HG02938 (cell line): ENCODE results near the gene CHN2.

Source experiments
- ATAC-seq: cut with Tn5 transposase; IDR thresholded peaks from one replicate; pipeline ENCODE4 v1.9.1; 2021; ENCODE audit warnings: mild to moderate bottlenecking, moderate library complexity; ENCODE audit not compliant: unreplicated experiment

The CHN2 gene

DNA sequence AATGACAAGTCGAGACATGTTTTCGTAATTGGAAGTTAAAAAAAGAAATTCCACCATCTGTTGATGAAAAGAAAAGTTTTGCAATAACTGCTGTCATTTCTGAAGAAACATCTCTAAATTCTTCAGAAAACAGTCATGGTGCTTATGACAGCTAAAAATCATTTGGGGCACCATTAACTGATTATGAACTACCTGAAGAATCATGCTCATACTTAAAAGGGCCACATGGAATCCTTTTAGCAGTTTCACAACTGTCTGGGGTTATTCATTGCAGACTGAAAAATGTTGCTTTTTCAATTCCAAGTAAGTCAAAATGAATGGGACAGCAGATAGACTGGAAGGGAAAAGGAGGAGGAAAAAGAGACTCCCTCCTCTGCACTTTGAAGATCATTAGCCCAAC lies 134.2 kb downstream of the CHN2 start:
- no peak for ATAC-seq

DNA sequence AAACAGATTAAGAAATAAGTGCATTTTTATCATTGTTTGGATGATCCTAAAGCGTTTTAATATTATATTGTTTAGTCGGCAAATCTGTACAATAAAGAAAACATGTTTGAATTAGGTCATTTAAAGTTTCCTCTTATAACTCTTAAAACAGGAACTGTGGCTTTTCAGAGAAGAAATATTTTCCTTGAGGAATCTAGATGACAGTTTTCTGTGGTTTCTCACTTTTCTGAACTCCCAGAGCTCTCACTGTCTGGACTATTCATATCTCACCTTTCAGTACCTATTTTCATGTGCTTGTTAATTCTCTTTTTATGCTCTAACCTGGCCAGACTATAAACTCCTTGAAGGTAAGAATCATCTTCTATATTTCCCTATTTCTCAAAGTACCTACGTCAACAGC lies 135.1 kb downstream of the CHN2 start:
- ATAC-seq: no peak

DNA sequence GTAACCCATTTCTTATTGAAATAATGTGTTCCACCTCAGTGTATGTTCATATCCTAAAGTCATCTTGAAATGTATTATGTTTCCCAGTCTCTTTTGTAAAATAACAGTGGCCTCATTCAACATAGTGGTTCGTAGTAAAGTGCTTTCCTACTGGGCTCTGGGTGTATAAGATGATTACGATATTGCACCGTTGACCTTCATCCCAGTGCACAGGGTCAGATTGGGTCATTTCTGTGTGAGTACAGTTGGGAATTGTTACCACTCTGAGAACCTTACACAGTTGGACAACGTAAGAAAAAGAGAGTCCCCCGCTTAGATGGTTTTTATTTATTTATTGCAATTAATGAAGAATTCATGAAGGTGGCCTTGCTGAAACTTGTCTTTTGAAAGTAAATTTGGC lies 135.6 kb downstream of the CHN2 start:
- no peak for ATAC-seq

DNA sequence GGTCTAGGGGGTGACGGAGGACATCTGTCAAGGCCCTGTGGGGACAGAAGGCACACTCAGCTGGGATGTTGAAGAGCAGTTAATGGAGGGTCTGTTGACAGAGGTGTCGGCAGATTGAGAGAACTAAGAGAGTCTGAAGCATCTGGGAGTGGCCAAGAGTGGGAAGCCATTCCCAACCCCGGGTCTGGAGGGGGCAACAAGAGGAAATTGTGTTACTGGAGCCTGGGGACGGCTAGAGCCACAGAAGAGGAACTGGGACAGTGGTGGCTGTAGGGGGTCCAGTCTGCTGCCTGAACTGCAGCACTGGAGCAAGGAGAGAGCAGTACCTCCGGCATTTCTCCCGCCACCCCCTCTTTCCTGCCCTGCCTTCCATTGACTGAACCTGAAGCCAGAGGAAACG lies 136.6 kb downstream of the CHN2 start:
- no peak for ATAC-seq

DNA sequence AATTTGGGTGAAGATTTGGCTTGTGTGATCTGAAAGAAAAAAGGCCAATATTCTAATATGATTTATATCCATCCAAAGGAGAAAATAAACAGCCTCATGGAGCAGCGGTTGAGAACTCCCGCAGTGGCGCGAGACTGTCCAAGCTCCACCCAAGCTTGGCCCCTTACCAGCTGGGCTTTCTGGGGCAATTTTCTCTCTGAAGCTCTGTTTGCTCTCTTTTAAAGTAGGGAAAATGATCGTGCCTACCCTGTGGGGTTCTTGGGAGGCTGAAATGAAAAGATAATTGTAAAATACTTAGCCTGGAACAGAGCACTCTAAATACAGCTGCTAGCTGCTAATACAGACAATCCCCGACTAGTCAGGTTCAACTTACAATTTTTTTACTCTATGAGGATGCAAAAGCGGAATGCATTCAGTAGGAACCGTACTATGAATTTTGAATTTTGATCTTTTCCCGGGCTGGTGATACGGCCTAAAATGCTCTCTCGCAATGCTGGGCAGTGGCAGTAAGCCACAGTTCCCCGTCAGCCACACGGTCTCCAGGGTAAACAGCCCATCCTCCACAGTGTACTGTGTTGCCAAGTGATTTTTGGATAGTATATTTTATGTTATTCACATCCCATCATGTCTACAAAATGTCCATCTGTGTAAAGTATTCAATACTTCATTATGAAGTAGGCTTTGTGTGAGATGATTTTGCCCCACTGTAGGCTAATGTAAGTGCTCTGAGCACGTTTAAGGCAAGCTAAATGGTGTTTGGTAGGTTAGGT lies 137.7 kb downstream of the CHN2 start:
- ATAC-seq: no peak

DNA sequence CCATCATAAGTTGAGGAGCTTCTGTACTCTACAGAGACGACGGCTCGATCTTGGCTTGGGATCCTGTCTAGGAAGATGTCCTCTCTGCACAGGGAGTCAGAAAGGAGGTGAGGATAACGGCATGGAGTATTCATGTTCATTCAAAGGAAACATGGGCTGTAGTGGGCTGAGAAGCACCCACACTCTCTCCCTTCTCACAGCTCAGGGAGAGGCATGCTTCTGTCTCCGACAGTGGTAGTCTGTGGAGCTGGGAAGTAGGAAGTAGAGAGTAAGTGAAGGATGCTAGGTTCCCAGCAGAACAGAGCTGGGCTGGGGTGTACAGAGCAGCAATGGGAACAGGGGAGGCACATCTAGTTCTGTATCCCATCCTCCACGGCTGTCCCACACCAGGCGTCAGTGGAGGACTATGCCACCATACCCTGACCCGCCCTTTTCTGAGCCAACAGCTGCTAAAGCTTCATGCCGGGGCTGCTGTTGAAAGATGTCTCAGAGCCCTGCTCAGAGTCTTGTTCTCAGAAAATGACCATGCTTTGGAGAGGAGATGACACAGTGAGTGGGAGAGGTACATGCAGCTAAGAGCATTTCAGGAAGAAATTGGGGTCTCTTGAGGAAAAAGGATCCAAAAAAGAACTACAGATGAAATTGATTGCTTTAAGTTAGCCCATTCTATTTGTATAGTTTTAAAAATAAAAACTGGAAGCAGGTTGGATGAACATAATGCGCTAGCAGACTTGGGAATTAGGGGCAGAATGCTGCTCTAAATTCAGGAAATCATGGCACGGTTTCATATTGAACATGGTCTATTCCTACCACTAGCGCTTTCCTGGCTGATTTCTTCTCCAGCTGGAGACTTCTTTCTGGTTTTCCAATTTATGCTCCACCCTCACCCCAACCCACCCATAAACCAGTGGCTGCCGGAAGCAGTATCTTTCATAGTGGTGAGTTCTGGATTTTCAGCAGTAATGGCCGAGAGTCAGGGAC lies 138.6 kb downstream of the CHN2 start:
- no peak for ATAC-seq

DNA sequence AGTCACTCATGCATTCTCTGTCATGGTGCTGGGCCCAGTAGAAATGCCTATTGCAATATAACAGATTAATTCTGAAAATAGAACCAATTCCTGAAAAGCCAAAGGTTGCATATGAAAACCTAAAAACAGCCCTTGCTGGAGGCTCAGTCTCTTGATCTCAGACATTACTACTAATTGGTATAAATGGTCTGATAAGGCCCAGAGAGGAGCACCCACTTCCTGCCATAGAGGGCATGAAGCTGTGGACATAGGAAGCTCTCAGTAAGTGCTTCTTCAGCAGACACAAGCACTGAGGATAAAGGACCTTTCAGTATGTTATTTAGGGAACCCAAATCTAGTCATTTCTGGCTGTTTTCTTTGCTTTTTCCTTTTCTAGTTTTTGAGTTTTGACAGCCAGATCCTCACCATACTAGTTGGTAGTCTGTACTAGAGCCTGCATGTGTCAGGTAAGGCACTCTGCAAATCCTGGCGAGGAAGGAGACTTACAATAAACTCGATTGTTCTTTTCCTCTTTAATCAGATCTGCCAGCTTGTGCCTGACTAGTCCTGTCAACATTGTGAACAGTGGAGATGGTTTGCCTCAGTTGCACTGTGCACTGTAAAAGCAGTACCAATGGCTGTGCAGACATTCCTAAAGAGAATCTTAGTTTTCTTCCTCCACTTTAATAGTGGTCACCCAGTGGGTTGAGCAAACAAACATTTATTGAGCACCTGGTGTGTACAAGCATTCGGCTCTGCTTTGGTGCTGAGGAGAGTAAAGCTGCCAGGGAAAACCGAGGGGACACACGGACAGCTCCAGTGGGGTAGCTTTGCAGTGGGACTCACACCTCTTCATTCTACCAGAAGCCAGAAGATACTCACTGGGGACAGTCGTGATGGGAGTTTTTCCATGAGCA lies 140.9 kb downstream of the CHN2 start:
- no peak for ATAC-seq

DNA sequence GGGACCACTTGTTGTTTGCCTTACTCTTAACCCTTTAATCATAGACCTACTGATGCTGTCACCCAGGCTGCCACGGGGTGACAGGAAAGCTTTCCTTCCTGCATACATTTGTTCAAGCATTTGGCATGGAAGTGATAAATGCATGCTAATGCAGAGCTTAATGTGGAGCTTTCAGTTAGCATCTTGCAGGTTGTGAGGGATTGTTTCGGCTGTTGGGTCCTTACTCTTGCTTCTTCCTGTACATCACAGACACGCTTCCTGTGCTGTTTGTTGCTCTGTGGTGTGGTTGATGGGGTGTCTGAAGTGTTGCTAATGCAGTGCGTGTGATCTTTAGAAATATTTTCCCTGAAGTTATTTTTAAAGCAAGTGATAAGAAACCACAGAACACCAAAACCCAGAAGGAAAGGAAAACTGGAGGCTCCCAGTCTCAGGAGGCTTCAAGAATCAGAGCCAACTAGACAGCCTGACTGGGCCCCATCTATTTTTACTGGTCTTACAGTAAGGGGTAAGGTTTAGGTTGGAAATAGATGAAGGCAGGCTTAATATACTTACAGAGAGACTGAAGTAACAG lies 143.1 kb downstream of the CHN2 start:
- ATAC-seq: no peak

DNA sequence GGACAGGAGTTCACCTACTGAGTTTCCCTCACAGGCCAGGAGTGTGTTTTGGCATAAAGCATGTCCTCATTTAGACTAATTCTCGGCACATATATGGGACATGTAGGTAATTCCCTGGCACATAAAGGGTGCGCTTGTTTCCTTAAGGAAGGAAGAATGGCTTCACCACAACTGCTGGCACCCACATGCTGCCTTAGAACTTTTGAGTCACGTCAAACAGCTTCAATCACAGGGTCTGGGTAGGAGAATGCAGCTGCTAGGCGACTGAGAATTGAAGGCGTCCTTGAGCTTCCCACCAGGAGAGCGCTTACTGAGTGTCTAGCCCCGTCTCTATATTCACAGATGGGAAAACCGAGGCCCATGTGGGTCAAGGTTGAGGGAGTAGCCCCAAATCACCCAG lies 146.1 kb downstream of the CHN2 start:
- no peak for ATAC-seq

DNA sequence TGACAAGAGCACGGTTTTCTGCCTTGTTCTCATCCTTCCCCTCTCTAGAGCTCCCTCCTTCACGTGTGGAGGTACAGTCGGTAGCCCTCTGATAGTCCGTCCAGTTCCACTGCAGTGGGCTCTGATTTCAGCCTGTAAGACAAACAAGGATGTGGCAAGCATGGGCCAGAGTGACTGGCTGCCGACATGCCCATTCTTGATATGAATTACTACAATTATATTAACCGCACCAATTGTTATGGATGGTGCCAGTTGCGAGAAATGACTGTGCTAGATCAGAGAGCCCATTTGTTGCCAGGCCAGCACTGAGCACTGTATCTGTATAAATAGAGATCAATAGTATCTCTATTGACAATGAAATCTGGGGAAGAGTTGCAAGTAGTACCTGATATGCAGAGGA lies 146.6 kb downstream of the CHN2 start:
- no peak for ATAC-seq

DNA sequence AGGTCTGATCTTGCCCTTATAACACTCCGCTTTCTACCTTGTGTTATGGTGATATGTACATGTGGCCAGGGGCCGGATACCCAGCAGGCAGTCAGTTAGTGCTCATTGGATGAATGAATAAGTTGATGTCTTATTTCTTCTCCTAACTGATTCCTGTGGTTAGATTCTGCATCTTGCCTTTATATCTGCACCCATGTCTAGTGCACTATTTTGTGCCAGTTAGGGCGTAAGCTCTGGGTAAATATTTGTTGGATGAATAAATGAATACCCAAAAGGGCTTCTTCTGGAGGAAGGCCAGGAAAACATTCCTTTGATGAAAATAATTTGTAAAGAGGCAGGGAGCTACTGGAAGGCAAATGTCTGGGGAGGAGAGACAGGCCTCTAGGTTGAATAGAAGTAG lies 148.2 kb downstream of the CHN2 start:
- no peak for ATAC-seq

DNA sequence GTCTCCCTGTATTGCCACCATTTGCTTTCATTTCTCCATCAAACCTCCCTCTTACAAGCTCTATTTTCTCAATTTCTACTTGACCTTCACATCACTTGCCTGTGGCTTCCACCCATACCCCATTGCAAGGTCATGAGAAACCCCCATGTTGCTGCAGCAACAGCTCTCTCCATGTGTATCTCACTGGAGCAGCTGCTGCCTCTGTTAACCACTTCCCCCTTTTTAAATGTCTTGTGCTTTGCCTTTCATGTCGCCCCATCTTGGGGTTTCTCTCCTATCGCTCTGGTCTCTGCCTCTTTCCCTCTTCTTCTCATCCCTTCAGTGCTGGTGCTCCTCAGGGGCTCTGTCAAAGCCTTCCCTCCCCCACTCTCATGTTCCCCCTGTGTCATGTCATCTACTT lies 148.8 kb downstream of the CHN2 start:
- no peak for ATAC-seq

DNA sequence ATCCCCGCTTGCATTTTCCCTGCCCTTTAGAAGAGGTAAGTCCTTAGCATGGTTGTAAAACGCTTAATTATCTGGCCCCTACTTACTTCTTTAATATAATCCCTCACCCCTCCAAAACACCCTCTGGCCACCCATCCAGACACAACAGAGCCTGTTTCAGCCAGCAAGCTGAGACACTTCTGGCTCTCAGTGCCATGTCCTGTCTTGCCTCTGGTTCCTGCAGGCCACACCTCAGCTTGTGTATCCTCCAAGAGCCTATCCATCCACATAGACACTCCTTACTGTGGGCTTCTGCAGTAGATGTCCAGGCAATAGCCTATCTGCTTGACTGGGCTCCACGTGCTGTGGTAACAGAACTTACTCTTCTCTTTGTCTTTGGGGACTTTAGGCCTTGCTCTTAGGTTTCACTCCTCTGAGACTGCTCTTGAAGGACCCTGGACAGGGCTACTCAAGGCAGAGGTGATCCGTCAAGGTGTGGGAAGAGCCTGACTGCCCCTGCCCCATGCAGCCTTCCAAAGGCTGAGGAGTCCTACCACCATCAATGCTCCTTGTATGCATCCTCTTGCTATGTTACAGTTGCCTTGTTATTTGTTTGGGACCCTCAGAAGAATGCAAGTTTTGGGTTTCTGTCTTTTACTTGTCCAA lies 149.9 kb downstream of the CHN2 start:
- ATAC-seq: no peak

DNA sequence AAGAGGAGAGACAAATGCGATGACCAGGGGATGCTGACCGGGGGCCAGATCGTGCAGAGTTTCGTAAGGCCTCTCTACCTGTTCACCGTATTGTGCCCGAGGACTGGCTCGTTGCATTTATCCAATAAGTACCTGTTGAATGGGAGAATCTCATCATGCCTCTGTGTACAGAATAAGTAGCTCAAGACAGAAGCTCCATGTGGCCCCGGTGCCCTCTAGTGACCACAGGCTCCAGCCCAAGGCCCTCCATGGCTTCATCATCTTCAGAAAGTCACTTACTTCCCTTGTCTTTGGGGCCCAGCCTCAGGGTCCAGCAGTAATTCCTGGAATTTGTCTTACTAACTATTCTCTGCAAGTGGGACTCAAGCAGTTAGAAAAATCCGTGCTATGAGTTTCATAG lies 151.0 kb downstream of the CHN2 start:
- ATAC-seq: no peak

DNA sequence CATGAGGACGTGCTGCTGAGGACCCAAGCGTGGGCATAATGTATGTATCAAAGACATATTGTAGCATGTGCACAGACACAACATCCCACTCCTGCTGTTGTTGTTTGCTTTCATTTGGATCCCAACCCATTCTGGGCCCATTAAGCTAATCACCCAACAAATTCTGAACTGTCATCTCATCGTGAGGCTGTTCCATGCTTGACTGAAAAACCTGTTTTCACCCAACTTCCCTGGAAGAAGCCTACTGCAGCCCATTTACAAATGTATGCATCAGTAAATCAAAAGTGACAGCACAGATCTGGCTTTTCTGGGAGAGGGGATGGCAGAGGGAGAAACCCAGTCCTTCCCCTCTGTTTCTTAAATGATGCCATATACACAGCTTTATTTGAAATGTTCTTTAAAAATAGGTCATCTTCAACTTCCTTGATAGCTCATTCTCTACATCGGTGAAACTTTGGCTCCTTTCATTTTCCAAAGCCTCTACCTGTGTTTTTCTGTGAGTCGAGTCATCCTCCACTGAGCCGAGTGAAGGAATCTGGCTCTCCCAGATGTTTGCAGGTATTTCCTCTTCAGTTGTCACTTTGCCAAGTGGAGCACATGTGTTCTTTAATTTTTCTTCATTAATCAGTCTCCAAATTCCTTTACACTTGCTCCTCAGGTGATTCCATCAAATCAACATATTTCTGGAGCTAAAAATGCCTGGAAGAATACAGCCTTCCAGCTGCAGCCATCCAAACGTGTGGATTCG lies 151.8 kb downstream of the CHN2 start:
- ATAC-seq: no peak

DNA sequence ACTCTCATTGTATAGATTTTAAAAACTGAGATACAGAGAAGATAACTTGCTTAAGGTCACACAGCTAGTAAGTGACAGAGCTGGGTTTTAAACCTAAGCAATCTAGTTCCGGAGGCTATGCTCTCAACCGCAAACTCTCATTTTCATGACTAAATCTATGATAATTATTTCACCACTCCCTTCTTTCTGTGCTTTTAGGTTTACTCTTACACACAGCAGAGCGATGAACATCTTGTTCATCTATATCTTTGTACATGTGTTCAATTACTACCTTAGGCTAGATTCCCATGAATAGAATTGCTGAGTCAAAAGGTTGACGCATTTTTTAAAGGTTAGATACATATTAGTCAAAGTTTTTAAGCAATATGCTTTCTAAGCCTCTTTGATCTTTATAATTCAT lies 154.8 kb downstream of the CHN2 start:
- no peak for ATAC-seq

DNA sequence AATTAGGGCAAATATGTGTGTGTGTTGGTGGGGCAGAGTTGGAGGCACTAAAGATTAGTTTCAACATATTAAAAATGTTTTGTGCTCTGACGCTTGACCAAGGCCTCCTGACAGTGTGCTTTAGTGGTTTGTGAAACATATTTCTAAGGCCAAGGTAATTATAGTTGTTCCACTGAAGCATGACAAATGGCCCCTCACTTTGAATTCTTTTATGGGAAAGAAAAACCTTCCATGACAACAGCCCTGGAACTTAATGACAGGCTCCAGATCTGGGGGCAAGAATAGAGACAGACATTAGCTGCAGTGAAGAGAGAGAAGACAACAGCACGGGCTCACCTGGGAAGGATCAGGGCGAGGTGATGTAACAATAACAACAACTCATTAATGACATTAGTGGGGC lies 155.8 kb downstream of the CHN2 start:
- ATAC-seq: no peak

DNA sequence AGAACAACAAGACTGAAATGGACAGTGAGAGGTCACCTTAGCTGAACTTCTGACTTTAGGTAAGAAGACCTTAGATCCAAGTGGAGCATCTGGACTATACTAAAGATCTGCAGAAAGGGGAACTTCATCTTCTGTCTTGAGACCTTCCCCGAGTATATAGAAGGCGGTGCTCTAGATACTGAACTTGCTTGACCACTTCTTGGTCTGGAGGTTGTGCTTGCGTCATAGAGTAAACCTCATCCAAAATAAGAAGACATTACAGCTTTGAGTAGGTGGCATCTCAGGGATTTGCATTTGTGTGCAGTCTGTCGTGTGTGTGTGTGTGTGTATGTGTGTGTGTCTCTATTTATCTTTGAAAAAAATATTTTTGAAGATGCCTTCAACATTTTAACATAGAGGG lies 157.5 kb downstream of the CHN2 start:
- no peak for ATAC-seq

DNA sequence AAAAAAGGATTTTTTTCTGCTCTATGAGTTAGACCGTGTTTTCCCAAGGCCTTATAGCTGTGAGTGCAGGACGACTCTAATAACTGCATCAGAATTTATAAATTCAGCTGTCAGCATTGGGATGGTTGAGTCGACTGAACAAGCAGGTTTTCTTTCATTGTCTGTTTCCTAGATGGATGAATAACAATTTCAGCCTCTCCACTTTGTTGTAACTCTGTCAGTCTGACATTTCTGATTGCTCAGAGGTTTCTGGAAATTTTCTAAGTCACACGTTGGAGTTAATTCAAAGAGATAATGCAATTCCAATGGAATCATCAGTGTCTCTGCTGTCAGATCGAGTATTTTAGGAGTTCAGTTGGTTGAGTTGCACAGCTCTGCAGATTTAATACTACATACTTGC lies 159.2 kb downstream of the CHN2 start:
- no peak for ATAC-seq

DNA sequence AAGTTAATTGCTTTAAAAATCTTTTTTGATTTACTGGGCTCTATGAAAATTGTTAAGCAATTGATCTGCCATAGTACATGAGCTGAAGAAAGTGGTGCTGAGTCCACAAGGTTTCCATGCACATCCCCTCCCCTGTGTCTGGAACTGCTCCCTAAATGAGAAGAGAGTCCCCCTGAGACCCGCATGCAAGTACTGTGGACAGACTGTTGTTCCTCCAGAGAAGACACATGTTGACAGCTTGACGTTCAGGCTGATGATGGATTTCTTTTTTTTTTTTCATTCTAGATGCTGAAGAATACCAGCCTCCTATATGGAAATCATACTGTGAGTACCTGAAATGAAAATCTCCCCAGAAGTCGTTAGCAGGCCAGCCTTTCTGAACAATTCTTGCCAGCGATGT lies 159.8 kb downstream of the CHN2 start:
- ATAC-seq: no peak
